SK-MEL-5 (cell line): ENCODE measurements around the gene CLOCK. TPM values are rescaled to one million over a fixed set of nuclear protein-coding genes. Genes with fewer than 3 reads are reported as not detected.

Experiments
- small RNA-seq, 2 experiments: library from RNA; depleted of rRNA; stranded (forward); fragments of <200 nt; gene quantifications; one replicate each; pipeline ENCODE3, GENCODE V24; 2014
- total RNA-seq: library from RNA; depleted of rRNA; stranded (reverse); fragments of >200 nt; shearing (Covaris generic); gene quantifications from 2 replicates; pipeline ENCODE4 v1.2.3, GENCODE V29; 2014; rRNA removed

CLOCK gene
- total RNA-seq, 1 experiment from 2014 or later = 11.3 TPM

Small RNA genes within 50 kb of the gene (small RNA-seq; reads per million reads assigned to genes)
- gene RF00019 = 0 reads per million in 2 experiments

Other genes starting within 250 kb of the CLOCK start
- 37.1 and 37.8 TPM in 2 replicates for gene SRD5A3, start 200.7 kb downstream of the CLOCK start, total RNA-seq
- gene TMEM165, start 151.0 kb downstream of the CLOCK start, total RNA-seq = 112 and 117 TPM in 2 replicates
- not detected in 2 replicates for gene PDCL2, start 45.3 kb upstream of the CLOCK start, total RNA-seq
- gene NMU, start 89.4 kb upstream of the CLOCK start, total RNA-seq = not detected in 2 replicates